A375 (cell line): ENCODE data around the gene RINL. TPM values are rescaled to one million over a fixed set of nuclear protein-coding genes. Genes with fewer than 3 reads are reported as not detected.

ENCODE experiments used
- total RNA-seq: library from RNA; depleted of rRNA; stranded (reverse); fragments of >200 nt; shearing (Covaris generic); gene quantifications from 2 replicates; pipeline ENCODE4 v1.2.3, GENCODE V29; 2014; rRNA removed

Gene RINL
- 7.7 and 10.1 TPM in 2 replicates for total RNA-seq

DNA sequence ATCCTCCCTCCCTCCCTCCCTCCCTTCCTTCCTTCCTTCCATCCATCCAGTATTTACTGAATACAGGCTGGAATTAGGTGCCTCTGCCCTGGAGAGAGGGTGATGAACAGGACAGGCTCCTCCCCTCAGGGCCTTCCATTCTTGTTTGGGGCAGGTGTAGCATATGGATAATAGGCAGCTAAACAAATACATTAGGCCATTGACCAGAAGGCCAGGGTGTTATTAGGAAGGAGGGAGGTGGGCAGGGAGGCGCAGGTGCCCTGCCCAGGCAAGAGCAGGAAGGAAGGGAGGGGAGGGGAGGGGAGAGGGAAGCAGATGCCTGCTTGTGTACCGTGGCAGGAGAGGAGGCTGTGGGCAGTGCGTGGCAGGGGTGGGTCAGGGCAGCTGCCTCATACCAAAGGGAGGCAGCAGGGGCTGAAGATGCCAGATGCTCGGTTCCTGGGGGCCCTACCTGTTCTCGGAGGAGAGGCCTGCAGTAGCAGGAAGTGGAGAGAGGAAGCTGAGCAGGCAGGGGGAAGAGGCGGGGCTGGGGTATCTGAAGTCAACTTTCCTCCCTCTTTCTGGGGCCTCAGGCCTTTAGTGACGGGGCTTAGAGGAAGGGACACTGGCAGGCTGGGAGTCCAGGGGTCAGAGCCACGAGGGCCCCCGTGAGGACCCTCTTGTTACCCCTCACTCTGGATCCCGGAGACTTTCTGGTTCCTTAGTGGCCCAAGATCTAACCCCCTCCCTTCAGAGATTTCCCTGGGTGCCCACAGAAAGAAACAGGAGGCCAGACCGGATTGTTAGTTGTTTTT is at the start of gene RINL:
Gene RINL, minus strand, starts transcription at position 495 of the 794 bp plus-strand sequence. CDS start 1,533 bp downstream, outside the sequence.

DNA sequence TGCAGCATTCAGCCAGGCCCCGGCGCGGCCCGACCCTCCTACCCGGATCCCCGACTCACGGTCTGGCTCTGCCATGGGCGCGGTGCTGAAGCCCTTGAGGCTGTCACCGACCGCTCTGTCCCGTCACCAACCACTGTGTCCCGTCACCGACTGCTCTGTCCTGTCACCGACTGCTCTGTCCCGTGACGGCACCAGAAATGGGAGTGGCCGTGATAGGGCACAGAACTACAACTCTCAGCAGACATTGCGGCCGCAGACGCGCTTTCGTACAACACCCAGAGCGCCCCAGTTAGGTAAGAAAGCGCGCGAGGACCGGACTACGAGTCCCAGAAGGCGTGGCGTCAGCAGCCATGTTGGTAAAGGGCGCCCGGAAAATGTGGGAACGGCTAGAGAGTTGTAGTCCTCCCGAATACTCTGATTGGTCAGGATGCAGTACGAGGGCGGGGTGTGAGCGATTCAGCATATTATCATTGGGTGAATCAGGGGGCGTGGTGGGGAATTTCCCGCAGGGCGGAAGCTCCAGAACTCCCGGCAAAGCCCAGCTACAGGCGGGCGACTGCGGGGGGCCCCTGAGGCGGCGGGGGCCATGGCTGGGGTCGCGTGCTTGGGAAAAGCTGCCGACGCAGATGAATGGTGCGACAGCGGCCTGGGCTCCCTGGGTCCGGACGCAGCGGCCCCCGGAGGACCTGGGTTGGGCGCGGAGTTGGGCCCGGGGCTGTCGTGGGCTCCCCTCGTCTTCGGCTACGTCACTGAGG is 21.5 kb upstream of the RINL start, which contains the start of the genes NFKBIB and SIRT2:
Gene NFKBIB, plus strand, starts transcription at position 523 of the 755 bp plus-strand sequence. Its CDS starts 64 bp downstream, at position 587.
Gene SIRT2, minus strand, starts transcription at position 172 of the 755 bp plus-strand sequence. Its CDS starts 97 bp downstream, at position 75.

DNA sequence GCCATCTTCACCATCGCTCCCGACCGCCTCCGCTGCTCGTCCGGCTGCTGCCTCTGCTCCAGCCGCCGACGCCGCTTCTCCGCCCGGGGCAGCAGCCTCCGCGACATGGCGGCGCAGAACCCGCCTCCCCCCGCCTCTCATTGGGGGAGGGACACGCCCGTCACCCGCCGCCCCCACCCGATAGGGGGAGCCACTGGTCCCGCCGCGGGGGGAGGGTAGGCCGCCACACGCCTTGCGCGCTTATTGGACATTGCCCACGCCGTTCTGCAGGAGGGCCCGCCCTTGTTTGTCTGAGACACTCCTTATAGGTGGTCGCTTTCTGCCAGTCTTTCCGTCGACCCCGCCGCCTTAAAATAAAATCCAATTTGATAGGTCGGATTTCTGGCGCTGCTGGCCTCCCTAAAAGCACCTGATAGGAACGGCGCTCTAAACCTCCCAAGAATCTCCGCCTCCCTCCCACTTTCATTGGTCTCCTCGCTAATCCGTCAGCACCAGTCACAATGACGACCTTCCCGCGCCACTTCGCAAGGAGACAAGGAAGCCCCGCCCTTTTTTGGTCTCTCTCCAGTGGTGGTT is 28.1 kb downstream of the RINL start, which contains the start of gene HNRNPL:
Gene HNRNPL, minus strand, starts transcription at position 127 of the 576 bp plus-strand sequence. Its CDS starts 20 bp downstream, at position 107.

Other genes with a start within 250 kb of the RINL start
- gene ACTN4, start 230.6 kb downstream of the RINL start, total RNA-seq: 607 and 674 TPM in 2 replicates
- 0.91 TPM in 1 of 2 replicates, not detected in the other for gene CAPN12, start 133.8 kb downstream of the RINL start, total RNA-seq
- gene LGALS7, start 104.8 kb downstream of the RINL start, total RNA-seq: not detected in 2 replicates
- gene LGALS7B, start 89.1 kb downstream of the RINL start, total RNA-seq: 2.8 TPM in 1 of 2 replicates, not detected in the other
- gene LGALS4, start 65.3 kb downstream of the RINL start, total RNA-seq: 0.57 TPM in 1 of 2 replicates, not detected in the other
- gene ECH1, start 46.5 kb downstream of the RINL start, total RNA-seq: 121 and 136 TPM in 2 replicates
- gene HNRNPL, start 28.3 kb downstream of the RINL start, total RNA-seq: 304 and 320 TPM in 2 replicates
- 24.5 and 28.9 TPM in 2 replicates for gene SIRT2, start 21.3 kb upstream of the RINL start, total RNA-seq
- 31.7 and 36.6 TPM in 2 replicates for gene NFKBIB, start 21.7 kb upstream of the RINL start, total RNA-seq
- gene CCER2, start 33.9 kb upstream of the RINL start, total RNA-seq: 3.0 and 3.5 TPM in 2 replicates
- 44.7 and 46.8 TPM in 2 replicates for gene SARS2, start 52.5 kb upstream of the RINL start, total RNA-seq
- gene MRPS12, start 52.7 kb upstream of the RINL start, total RNA-seq: 86.4 and 103 TPM in 2 replicates
- 23.3 and 31.7 TPM in 2 replicates for gene FBXO17, start 97.5 kb upstream of the RINL start, total RNA-seq
- gene FBXO27, start 154.3 kb upstream of the RINL start, total RNA-seq: 12.2 and 21.4 TPM in 2 replicates
- not detected in 2 replicates for gene ACP7, start 206.1 kb upstream of the RINL start, total RNA-seq
- 8.4 and 13.1 TPM in 2 replicates for gene PAK4, start 247.5 kb upstream of the RINL start, total RNA-seq